HG02852 (cell line): ENCODE measurements around the gene CEPT1.

Experiments used
- ATAC-seq: cut with Tn5 transposase; IDR thresholded peaks from one replicate; pipeline ENCODE4 v1.9.1; 2021; ENCODE audit warnings: mild to moderate bottlenecking, moderate library complexity; ENCODE audit not compliant: unreplicated experiment

CEPT1 gene

GRCh38 chr1:111192074-111192473 is 52.1 kb downstream of the CEPT1 start:
- ATAC-seq, result no peak

DNA sequence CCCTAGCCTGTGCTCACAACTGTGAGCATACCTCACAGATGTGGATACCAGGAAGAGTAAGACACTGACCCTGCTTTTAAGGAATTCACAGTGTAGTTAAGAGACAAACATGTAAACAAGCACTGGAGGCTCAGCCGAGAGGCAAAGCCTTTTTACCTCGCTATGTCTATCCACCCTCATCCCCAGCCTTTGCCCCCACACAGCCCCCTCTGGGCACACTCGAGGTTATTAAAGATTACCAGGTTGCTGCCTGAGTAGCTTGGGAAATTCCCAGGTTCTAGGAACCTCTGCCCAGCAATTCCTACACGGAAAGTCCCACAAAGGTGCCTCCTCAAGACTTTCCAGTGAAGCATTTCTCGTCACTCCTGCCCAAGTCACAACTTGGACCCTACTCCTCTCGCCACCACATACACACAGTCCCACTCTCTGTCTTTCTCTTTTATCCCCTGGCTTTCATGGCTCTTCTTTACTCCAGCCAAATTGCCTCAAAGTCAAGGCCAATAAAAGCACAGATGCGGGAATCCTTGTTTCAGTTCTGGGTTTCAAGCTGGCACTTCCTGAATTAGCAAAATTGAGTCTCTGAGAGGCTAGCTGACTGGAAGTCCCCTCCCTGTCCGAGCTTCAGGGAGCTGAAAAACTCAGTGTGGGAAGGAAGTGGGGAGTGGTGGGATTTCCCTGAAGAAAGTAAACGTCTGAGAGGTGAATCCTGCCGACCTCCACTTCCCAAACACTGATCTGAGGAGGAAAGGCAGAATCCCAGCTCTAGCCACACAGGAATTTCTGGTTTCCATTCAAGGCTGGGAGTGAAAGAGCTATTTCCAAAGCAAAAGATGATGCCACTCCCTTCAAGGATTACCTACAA is 52.9 kb downstream of the CEPT1 start:
- no peak for ATAC-seq

- no peak for ATAC-seq
Measured at GRCh38 chr1:111193712-111194480, 53.9 kb downstream of the CEPT1 start.

GRCh38 chr1:111195002-111195684 is 55.1 kb downstream of the CEPT1 start:
- no peak for ATAC-seq

DNA sequence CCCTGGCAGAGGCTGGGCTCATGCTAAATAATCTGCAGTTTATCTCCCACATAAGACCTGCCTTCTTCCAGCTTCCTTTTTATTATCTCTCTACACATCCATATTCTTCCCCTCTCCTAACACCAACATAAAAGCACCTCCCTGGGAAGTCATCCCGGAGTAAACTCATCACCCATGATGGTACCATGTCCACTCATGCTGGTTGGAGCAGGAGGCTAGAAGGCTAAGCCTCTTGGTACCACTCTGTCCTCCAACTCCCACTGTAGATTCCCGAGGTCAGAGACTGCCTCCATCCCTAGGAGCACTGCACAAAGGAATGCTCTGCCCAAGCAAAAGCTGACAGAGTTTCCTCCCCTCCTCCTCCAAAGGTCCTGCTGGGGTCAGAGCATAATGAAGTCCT is 56.2 kb downstream of the CEPT1 start:
- no peak for ATAC-seq

- no peak for ATAC-seq
Measured at GRCh38 chr1:111197598-111198284, 57.7 kb downstream of the CEPT1 start.

GRCh38 chr1:111198836-111199235 is 58.8 kb downstream of the CEPT1 start:
- ATAC-seq, result no peak

GRCh38 chr1:111199329-111199728 is 59.3 kb downstream of the CEPT1 start:
- no peak for ATAC-seq

GRCh38 chr1:111199881-111200801 is 60.1 kb downstream of the CEPT1 start, which contains the start of gene DENND2D:
TSS of gene DENND2D (minus strand) at chr1:111200646. CDS start at chr1:111200459, 187 bp downstream.
- no peak for ATAC-seq

GRCh38 chr1:111200802-111201161 is 60.8 kb downstream of the CEPT1 start:
- no peak for ATAC-seq

GRCh38 chr1:111201275-111202090 is 61.5 kb downstream of the CEPT1 start:
- ATAC-seq, result no peak

- no peak for ATAC-seq
Measured at GRCh38 chr1:111202366-111202706, 62.3 kb downstream of the CEPT1 start.

DNA sequence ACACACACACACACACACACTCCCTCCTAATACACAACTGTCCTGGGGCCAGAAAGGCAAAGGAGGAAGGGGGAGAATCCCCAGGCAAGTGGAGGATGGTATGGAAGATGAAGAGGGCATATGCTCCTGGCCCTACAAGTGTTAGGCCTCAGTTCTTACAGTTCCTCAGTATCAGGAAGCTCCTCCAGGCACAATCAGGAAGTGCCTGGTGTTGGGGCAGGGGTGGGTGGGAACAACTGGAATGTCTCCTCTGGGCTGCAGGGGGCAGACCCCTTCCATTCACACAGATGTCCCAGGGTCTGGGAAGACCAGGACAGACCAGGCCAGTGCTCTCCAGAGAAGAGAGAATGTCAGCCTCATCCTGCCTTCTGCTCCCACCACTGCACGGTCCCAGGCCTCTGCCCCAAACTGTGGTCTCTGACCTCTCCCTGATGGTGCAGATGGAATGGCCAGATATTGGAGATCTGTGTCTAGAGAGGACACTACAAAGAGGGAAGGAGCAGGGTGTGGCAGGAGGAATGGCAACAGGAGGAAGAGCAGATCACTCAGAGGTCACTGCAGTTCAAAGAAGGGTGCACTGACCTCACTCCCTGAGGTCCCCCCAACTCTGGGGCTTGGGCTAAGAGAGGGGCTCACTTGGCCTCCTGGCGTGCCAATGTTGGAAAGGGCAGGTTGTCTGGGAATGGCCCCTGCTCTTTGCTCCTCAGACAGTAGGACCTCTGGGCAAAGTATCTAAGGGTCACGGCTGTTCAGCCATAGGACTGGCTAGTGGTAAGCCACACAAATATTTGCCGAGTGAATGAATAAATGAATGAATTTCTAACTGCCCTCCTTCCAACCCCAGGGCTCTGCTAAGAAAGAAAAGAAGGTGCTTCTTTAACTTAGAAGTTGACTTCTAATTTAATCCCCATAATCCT is 62.9 kb downstream of the CEPT1 start:
- no peak for ATAC-seq

- ATAC-seq, result peak; percentile 63
Measured at GRCh38 chr1:111203681-111204200, 63.7 kb downstream of the CEPT1 start.

- ATAC-seq, result peak; percentile 56
Measured at GRCh38 chr1:111204201-111204982, 64.4 kb downstream of the CEPT1 start.

GRCh38 chr1:111204983-111205713 is 65.1 kb downstream of the CEPT1 start:
- ATAC-seq, result no peak
